ENCODE results near the gene DNAJC5G.

Gene DNAJC5G

GRCh38 chr2:27275211-27276150 is at the start of gene DNAJC5G:
Gene DNAJC5G (plus strand): TSS chr2:27275433. CDS start chr2:27276729, 1,296 bp downstream.
- DNase-seq, result no peak

- no peak for DNase-seq
These were observed 49.7 kb upstream of the DNAJC5G start for GRCh38 chr2:27225526-27225925.

GRCh38 chr2:27227501-27227900 is 47.7 kb upstream of the DNAJC5G start:
- DNase-seq, result no peak

- DNase-seq, result no peak
These were observed 43.3 kb upstream of the DNAJC5G start for GRCh38 chr2:27231921-27232320.

GRCh38 chr2:27233341-27233740 is 41.9 kb upstream of the DNAJC5G start:
- no peak for DNase-seq

- no peak for DNase-seq
These were observed 39.1 kb upstream of the DNAJC5G start for GRCh38 chr2:27236136-27236535.

- DNase-seq, result no peak
These were observed 38.6 kb upstream of the DNAJC5G start for GRCh38 chr2:27236626-27237025.

- no peak for DNase-seq
These were observed 37.8 kb upstream of the DNAJC5G start for GRCh38 chr2:27237341-27237945.

- DNase-seq, result no peak
These were observed 36.3 kb upstream of the DNAJC5G start for GRCh38 chr2:27238976-27239375.

GRCh38 chr2:27240406-27240805 is 34.8 kb upstream of the DNAJC5G start:
- DNase-seq, result no peak

- no peak for DNase-seq
These were observed 33.2 kb upstream of the DNAJC5G start for GRCh38 chr2:27241761-27242613.

GRCh38 chr2:27242614-27242951 is 32.6 kb upstream of the DNAJC5G start:
- DNase-seq, result no peak

- no peak for DNase-seq
These were observed 31.7 kb upstream of the DNAJC5G start for GRCh38 chr2:27243391-27244130.

- DNase-seq, result no peak
These were observed 30.1 kb upstream of the DNAJC5G start for GRCh38 chr2:27245116-27245515.

GRCh38 chr2:27245626-27246025 is 29.6 kb upstream of the DNAJC5G start:
- DNase-seq, result no peak

- DNase-seq, result no peak
These were observed 27.3 kb upstream of the DNAJC5G start for GRCh38 chr2:27247893-27248292.

GRCh38 chr2:27249159-27249890 is 25.9 kb upstream of the DNAJC5G start:
- DNase-seq, result no peak

- DNase-seq, result peak; percentile 24 to 34
These were observed 25.2 kb upstream of the DNAJC5G start for GRCh38 chr2:27249891-27250651.

GRCh38 chr2:27250652-27251379 is 24.4 kb upstream of the DNAJC5G start:
- DNase-seq, result no peak

- no peak for DNase-seq
These were observed 23.5 kb upstream of the DNAJC5G start for GRCh38 chr2:27251766-27252165.

All from NCI-H1930 (cell line).